Left ventricle myocardium inferior (tissue), 1 donor: Measurements from ENCODE around the gene PIBF1. TPM values are rescaled to one million over a fixed set of nuclear protein-coding genes. Genes with fewer than 3 reads are reported as not detected.
A peak's percentile ranks its signal among the peaks of the same experiment; 100 is the strongest.
"Not testable (repeated sequence)": the region's sequence is repeated elsewhere in the genome, so short reads cannot be mapped to it uniquely, and the experiment has no call there.

ENCODE experiments used
- DNase-seq: peaks from one replicate; pipeline ENCODE4 v3.0.0-alpha.2; 2020
- H3K27ac ChIP-seq: fragments of 200-600 bp; replicated peaks from 2 replicates; pipeline ENCODE4 v1.8.0; 2021
- H3K27me3 ChIP-seq: fragments of 200-600 bp; 2 replicates; pipeline ENCODE4 v1.8.0; 2021; ENCODE audit warnings: low read depth
- H3K36me3 ChIP-seq: fragments of 200-600 bp; 2 replicates; pipeline ENCODE4 v1.8.0; 2021
- H3K4me1 ChIP-seq: fragments of 200-600 bp; 2 replicates; pipeline ENCODE4 v1.8.0; 2021
- H3K4me3 ChIP-seq: fragments of 200-600 bp; 2 replicates; pipeline ENCODE4 v1.8.0; 2021; ENCODE audit warnings: mild to moderate bottlenecking, moderate library complexity
- H3K9me3 ChIP-seq: fragments of 200-600 bp; replicated peaks from 2 replicates; pipeline ENCODE4 v1.8.0; 2021
- intact Hi-C: fragments of 100-400 bp; cut with micrococcal nuclease; formaldehyde crosslinking; loops from one replicate; pipeline ENCODE4 v1.11.0; 2022
- total RNA-seq: library from RNA; stranded (reverse); fragmentation: NEBNext Ultra II Directional; extraction: Animal tissue kit (Norgen Biotek cat#: 25700); gene quantifications from one replicate; pipeline ENCODE4 v1.2.1, GENCODE V29; 2021
- TF ChIP-seq, protein P1 (sequence below): fragments of 200-600 bp; IDR thresholded peaks from 2 replicates; pipeline ENCODE4 v1.8.0; 2021; ENCODE audit warnings: antibody characterized with exemption, mild to moderate bottlenecking, borderline replicate concordance
- donor health status: DM: no; HTN: yes; CAD: no; lungs with severe emphysema.

The PIBF1 gene
- total RNA-seq, 1 donor from 2014 or later, result 10.8 TPM

DNA sequence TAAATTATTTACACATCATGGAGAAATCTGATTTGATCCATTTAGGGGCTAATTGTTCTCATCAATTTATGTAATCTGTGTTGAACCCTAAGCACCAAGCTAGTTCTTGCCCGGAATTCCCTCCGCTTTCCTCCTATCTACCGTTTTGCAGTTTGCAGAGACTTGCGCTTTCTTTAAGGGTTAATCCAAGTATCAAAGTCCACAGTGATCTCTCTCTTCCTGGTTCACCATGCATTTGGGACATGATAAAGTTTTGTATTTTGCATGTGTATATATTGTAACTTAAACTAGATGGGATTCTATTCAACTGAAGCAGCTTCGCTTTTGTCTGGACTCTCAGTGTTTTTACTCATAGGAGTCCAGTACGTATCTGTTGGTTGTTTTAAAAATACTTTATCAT, 263.1 kb downstream of the PIBF1 start:
- Histone ChIP-seq H3K4me3 (no peak overlapping the region), H3K36me3 (no peaks in the 10 kb centered on the region), H3K9me3 (no peaks in the 10 kb centered on the region), H3K4me1 (no peaks in the 10 kb centered on the region), H3K27ac (no peak overlapping the region), H3K27me3 (no peaks in the 10 kb centered on the region)
- intact Hi-C loops, result no loop called here
- no peak for DNase-seq
- TF ChIP-seq, protein P1, sequence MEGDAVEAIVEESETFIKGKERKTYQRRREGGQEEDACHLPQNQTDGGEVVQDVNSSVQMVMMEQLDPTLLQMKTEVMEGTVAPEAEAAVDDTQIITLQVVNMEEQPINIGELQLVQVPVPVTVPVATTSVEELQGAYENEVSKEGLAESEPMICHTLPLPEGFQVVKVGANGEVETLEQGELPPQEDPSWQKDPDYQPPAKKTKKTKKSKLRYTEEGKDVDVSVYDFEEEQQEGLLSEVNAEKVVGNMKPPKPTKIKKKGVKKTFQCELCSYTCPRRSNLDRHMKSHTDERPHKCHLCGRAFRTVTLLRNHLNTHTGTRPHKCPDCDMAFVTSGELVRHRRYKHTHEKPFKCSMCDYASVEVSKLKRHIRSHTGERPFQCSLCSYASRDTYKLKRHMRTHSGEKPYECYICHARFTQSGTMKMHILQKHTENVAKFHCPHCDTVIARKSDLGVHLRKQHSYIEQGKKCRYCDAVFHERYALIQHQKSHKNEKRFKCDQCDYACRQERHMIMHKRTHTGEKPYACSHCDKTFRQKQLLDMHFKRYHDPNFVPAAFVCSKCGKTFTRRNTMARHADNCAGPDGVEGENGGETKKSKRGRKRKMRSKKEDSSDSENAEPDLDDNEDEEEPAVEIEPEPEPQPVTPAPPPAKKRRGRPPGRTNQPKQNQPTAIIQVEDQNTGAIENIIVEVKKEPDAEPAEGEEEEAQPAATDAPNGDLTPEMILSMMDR, result no peak

- H3K9me3 ChIP-seq, H3K4me1 ChIP-seq, intact Hi-C loops, H3K27ac ChIP-seq, H3K36me3 ChIP-seq, H3K4me3 ChIP-seq, H3K27me3 ChIP-seq, DNase-seq: not testable (repeated sequence)
These were observed 266.7 kb downstream of the PIBF1 start for GRCh38 chr13:73048615-73049014.

DNA sequence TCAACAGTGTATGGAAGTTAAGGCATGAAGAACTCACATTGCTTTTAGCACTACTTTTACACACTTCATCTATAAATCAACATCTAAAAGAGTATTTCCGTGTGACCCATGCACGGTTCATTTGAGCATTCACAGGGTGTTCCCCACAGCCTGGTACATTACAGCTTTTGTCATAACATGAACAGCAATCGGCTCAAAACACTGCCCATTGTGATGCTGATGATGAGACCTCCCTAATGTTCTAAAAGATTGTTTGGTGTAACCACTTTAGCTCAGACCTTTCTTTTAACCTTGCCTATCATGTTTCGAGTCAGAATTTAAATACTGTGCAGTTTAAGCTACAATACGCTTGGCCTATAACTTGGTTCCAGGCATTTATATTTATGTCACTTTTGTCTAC, 272.8 kb downstream of the PIBF1 start:
- intact Hi-C loops, result no loop called here
- no peak for DNase-seq
- TF ChIP-seq, protein P1, result no peak
- Histone ChIP-seq H3K27ac (no peak overlapping the region), H3K36me3 (no peaks in the 10 kb centered on the region), H3K4me3 (no peak overlapping the region), H3K9me3 (no peaks in the 10 kb centered on the region), H3K4me1 (peaks cover 16% of the 10 kb centered on the region), H3K27me3 (peaks cover 37% of the 10 kb centered on the region)

GRCh38 chr13:73055813-73056564, 274.1 kb downstream of the PIBF1 start:
- Histone ChIP-seq H3K27ac (no peak overlapping the region), H3K36me3 (no peaks in the 10 kb centered on the region), H3K27me3 (peaks cover 37% of the 10 kb centered on the region), H3K4me1 (peaks cover 26% of the 10 kb centered on the region), H3K9me3 (no peaks in the 10 kb centered on the region), H3K4me3 (no peak overlapping the region)
- no peak for DNase-seq
- TF ChIP-seq, protein P1, result no peak
- intact Hi-C loops, result no loop called here

- intact Hi-C loops, result no loop called here
- Histone ChIP-seq H3K27ac (no peak overlapping the region), H3K27me3 (peaks cover 37% of the 10 kb centered on the region), H3K36me3 (no peaks in the 10 kb centered on the region), H3K4me1 (peaks cover 26% of the 10 kb centered on the region), H3K9me3 (no peaks in the 10 kb centered on the region), H3K4me3 (no peak overlapping the region)
- DNase-seq, result no peak
- TF ChIP-seq, protein P1, result no peak
These were observed 274.6 kb downstream of the PIBF1 start for GRCh38 chr13:73056565-73056962.

GRCh38 chr13:73057284-73058063, 275.5 kb downstream of the PIBF1 start:
- Histone ChIP-seq H3K9me3 (no peaks in the 10 kb centered on the region), H3K27me3 (peaks cover 37% of the 10 kb centered on the region), H3K4me3 (peak overlapping the region; percentile 87), H3K4me1 (peaks cover 26% of the 10 kb centered on the region), H3K36me3 (no peaks in the 10 kb centered on the region), H3K27ac (no peak overlapping the region)
- intact Hi-C loops, result no loop called here
- no peak for DNase-seq
- TF ChIP-seq, protein P1, result no peak
